ENCODE measurements around the gene PTK6.

PTK6 gene

GRCh38 chr20:63505281-63505680 lies 31.9 kb downstream of the PTK6 start:
- DNase-seq, result no peak

- DNase-seq, result no peak
These were observed 32.5 kb downstream of the PTK6 start for GRCh38 chr20:63504642-63505041.

- no peak for DNase-seq
These were observed 33.7 kb downstream of the PTK6 start for GRCh38 chr20:63503524-63503923.

GRCh38 chr20:63502671-63503172 lies 34.5 kb downstream of the PTK6 start:
- no peak for DNase-seq

GRCh38 chr20:63501818-63502670 lies 35.1 kb downstream of the PTK6 start:
- DNase-seq, result no peak

- no peak for DNase-seq
These were observed 36.0 kb downstream of the PTK6 start for GRCh38 chr20:63500902-63501817.

GRCh38 chr20:63500151-63500901 lies 36.9 kb downstream of the PTK6 start:
- no peak for DNase-seq

- DNase-seq, result no peak
These were observed 37.7 kb downstream of the PTK6 start for GRCh38 chr20:63499338-63499969.

GRCh38 chr20:63498960-63499337 lies 38.2 kb downstream of the PTK6 start, which contains the start of gene EEF1A2:
Gene EEF1A2 (minus strand): TSS chr20:63499083. CDS start chr20:63497763, 1,320 bp downstream.
- peak; percentile 55 for DNase-seq

- DNase-seq, result no peak
These were observed 38.9 kb downstream of the PTK6 start for GRCh38 chr20:63497946-63498935.

- DNase-seq, result no peak
These were observed 39.8 kb downstream of the PTK6 start for GRCh38 chr20:63497138-63497945.

- DNase-seq, result no peak
These were observed 40.5 kb downstream of the PTK6 start for GRCh38 chr20:63496596-63497120.

- DNase-seq, result peak; percentile 77
These were observed 41.2 kb downstream of the PTK6 start for GRCh38 chr20:63495741-63496595.

GRCh38 chr20:63495167-63495720 lies 41.9 kb downstream of the PTK6 start:
- DNase-seq, result no peak

GRCh38 chr20:63494420-63495166 lies 42.6 kb downstream of the PTK6 start:
- DNase-seq, result no peak

- DNase-seq, result no peak
These were observed 43.1 kb downstream of the PTK6 start for GRCh38 chr20:63494084-63494419.

GRCh38 chr20:63493563-63494020 lies 43.6 kb downstream of the PTK6 start:
- no peak for DNase-seq

- no peak for DNase-seq
These were observed 44.2 kb downstream of the PTK6 start for GRCh38 chr20:63492982-63493381.
